SK-N-MC (cell line): Measurements from ENCODE around the gene RPL41.

Experiments
- DNase-seq: peaks from one replicate; pipeline ENCODE4 v3.0.0-alpha.2; 2011; ENCODE audit warnings: low read depth, low spot score
- H3K27ac ChIP-seq: fragments of 200-600 bp; sonication (generic); 2 replicates; pipeline ENCODE4 v1.5.1; 2016; ENCODE audit warnings: mixed run types
- H3K36me3 ChIP-seq: fragments of 200-600 bp; sonication (generic); 2 replicates; pipeline ENCODE4 v1.6.1; 2017; ENCODE audit warnings: antibody characterized with exemption, low read length, mixed read lengths; ENCODE audit not compliant: insufficient read depth
- H3K4me3 ChIP-seq: fragments of 200-600 bp; sonication (generic); 2 replicates; pipeline ENCODE4 v1.5.1; 2016
- H3K9ac ChIP-seq: fragments of 200-600 bp; sonication (generic); 2 replicates; pipeline ENCODE4 v1.8.0; 2017; ENCODE audit warnings: mixed run types, mixed read lengths; ENCODE audit not compliant: insufficient read length
- H3K9me3 ChIP-seq: fragments of 200-600 bp; sonication (generic); 2 replicates; pipeline ENCODE4 v1.6.1; 2017; ENCODE audit warnings: low read depth, mild to moderate bottlenecking, antibody characterized with exemption, low read length, moderate library complexity, mixed read lengths
- EZH2 ChIP-seq: fragments of 200-600 bp; sonication (generic); IDR thresholded peaks from one replicate; pipeline ENCODE4 v1.6.1; 2017; ENCODE audit warnings: antibody characterized with exemption
- FOXP2 ChIP-seq: optimal IDR thresholded peaks from 2 replicates; pipeline ENCODE3; 2011; ENCODE audit warnings: mild to moderate bottlenecking, moderate library complexity; ENCODE audit not compliant: insufficient read depth; ENCODE audit errors: extremely low read length, control extremely low read depth
- POLR2AphosphoS5 ChIP-seq: IDR thresholded peaks from 2 replicates; pipeline ENCODE4 v1.6.1; 2012; ENCODE audit warnings: mild to moderate bottlenecking, low read depth, low read length, borderline replicate concordance

Gene RPL41

DNA sequence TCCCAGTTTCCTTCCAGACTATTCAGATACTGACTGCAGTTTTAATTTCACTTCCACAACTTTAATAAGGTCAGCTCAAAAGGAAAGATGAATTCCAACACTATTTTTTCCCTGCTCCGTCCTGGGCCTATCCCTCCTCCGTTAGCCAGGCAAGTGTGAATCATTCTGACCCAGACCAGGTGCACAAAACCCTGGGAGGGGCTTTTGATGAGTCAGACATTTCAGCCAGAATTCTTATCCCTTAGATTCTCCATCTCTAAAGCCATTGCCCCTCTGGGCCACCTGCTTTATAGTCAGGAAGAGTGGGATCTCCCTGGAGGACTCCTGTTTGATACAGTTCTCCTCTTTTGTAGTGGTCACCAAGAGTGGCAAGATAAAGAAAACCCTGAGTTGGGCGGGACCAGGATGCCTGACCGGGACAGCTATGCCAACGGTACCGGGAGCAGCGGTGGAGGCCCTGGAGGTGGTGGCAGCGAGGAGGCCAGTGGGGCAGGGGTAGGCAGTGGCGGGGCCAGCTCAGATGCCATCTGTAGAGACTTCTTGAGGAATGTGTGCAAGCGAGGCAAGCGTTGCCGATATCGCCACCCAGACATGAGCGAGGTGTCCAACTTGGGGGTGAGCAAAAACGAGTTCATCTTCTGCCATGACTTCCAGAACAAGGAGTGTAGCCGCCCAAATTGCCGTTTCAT is 3.9 kb downstream of the RPL41 start:
- TF ChIP-seq FOXP2: no peak
- no peak for TF ChIP-seq EZH2
- no peak for TF ChIP-seq POLR2AphosphoS5

DNA sequence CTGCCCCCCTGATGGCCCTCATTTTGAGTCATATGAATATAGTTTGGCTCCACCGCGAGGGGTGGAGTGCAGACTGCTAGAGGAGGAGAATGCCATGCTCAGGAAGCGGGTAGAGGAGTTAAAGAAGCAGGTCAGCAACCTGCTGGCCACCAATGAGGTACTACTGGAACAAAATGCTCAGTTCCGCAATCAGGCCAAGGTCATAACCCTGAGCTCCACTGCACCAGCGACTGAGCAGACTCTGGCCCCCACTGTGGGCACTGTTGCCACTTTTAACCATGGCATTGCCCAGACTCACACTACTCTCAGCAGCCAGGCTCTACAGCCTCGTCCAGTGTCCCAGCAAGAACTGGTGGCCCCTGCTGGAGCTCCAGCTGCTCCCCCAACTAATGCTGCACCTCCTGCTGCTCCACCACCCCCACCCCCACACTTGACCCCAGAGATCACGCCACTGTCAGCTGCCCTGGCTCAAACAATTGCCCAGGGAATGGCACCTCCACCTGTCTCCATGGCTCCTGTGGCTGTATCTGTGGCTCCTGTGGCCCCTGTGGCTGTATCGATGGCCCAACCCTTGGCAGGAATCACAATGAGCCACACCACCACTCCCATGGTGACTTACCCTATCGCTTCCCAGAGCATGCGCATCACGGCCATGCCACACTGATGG is 4.9 kb downstream of the RPL41 start:
- H3K9me3 ChIP-seq: no peaks in the 10 kb centered on the region
- no peak overlapping the region for H3K9ac ChIP-seq
- H3K27ac ChIP-seq: no peak overlapping the region
- no peak overlapping the region for H3K4me3 ChIP-seq
- no peak for TF ChIP-seq EZH2
- TF ChIP-seq POLR2AphosphoS5: no peak
- no peak for TF ChIP-seq FOXP2
- DNase-seq: no peak
- H3K36me3 ChIP-seq: peaks cover 29% of the 10 kb centered on the region

More for the DNA sequence above, 3.9 kb downstream of the RPL41 start:
- Histone ChIP-seq H3K4me3 (no peak overlapping the region), H3K36me3 (peaks cover 29% of the 10 kb centered on the region), H3K9me3 (no peaks in the 10 kb centered on the region), H3K27ac (peak overlapping the region; percentile 58; the same call in 1 of the 2 replicates), H3K9ac (peak overlapping the region; percentile 63)
- DNase-seq: no peak

DNA sequence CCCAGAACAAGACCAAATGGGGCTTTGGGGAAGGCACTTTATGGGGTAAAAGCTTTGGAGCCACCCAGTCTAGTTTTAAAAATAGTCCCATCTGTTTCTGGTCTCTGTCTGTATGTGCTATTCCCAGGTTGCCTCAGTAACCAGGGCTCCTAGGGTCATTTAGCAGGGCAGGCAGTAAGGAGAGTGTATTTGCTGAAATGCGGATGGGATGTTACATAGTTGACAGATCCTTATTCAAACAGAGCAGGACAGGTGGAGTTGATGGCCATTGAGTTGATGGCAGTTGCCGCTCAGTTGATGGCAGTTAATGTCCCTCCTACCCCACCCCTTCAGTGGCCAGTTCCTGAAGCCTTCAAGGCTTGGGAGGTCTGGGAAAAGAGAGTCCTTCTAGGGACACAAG is 6.2 kb downstream of the RPL41 start:
- no peaks in the 10 kb centered on the region for H3K9me3 ChIP-seq
- H3K4me3 ChIP-seq: no peak overlapping the region
- peaks cover 21% of the 10 kb centered on the region for H3K36me3 ChIP-seq
- no peak overlapping the region for H3K27ac ChIP-seq
- TF ChIP-seq POLR2AphosphoS5: no peak
- no peak for TF ChIP-seq FOXP2
- no peak for TF ChIP-seq EZH2
- H3K9ac ChIP-seq: no peak overlapping the region
- no peak for DNase-seq

DNA sequence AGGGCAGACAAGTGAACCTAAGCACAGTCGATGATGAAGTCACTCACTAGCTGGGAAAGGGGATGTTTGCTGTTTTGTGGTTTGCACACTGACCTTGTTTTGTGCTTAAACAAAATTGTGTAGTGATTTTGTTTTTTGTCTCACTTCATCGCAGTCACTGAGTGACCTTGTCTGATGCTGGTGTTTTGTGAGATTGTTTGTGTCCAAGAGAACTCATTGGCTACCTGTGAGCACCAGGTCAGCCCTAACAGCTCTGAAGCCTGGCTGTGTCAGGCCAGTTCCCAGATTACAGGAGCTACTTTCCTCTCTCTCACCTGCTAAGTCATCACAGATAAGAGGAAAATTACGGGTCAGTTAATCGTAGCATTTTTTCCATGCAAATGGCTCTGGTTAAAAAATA is 7.7 kb downstream of the RPL41 start:
- H3K9ac ChIP-seq: peak overlapping the region; percentile 42
- TF ChIP-seq POLR2AphosphoS5: no peak
- TF ChIP-seq FOXP2: no peak
- no peak for TF ChIP-seq EZH2
- H3K27ac ChIP-seq: peak overlapping the region; percentile 76
- no peak overlapping the region for H3K4me3 ChIP-seq
- peaks cover 19% of the 10 kb centered on the region; the same call in 1 of the 2 replicates for H3K36me3 ChIP-seq
- H3K9me3 ChIP-seq: no peaks in the 10 kb centered on the region
- no peak for DNase-seq

DNA sequence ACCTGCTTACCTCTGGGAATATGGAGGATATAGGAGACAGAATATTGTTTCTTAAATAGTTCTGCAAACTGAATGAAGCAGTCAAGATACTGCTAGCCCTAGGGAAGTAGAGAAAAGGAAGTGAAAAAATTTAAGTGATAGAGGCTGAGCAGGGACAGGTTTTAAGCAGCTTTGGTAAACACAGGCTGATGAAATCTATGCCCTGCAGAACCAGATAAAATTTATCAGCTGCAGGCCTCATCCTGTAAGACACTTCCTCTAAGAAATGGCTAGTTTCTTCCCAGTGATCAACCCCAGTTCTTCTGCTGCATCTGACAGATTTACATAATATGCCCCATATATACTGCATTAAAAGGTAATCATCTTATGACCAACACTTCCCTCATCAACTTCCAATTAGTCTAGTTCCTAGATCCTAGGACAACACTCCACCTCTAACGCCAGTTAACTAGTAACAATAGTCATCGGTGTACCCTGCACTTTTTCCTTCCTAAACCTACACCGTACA is 10.4 kb downstream of the RPL41 start:
- Histone ChIP-seq H3K27ac (peak overlapping the region; percentile 92), H3K9ac (peak overlapping the region; percentile 84), H3K4me3 (peak overlapping the region; percentile 78), H3K9me3 (no peaks in the 10 kb centered on the region), H3K36me3 (peaks cover 14% of the 10 kb centered on the region)
- TF ChIP-seq POLR2AphosphoS5 (no peak), FOXP2 (no peak), EZH2 (no peak)
- no peak for DNase-seq

DNA sequence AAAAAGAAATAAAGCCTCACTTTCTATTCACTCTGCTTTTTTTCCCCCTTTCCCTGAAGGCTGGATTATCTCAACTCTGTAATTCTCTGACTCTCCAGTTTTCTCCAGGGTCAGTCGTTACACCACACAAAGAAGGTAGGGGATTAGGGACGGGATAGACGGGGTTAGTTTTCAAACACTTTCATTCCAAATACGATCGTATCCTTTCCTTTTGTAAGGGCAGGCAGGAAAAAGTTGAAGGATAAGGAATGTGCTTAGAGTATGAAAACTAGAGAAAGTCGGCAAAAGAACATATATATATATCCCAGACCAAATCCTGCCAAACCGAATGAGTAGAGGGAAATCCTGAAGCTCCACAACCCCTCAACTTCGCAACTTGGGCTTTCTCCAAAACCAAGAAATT is 11.1 kb downstream of the RPL41 start:
- no peaks in the 10 kb centered on the region for H3K9me3 ChIP-seq
- H3K9ac ChIP-seq: peak overlapping the region; percentile 84
- DNase-seq: no peak
- H3K27ac ChIP-seq: peak overlapping the region; percentile 92
- no peak for TF ChIP-seq POLR2AphosphoS5
- TF ChIP-seq EZH2: no peak
- TF ChIP-seq FOXP2: no peak
- H3K4me3 ChIP-seq: peak overlapping the region; percentile 78
- H3K36me3 ChIP-seq: peaks cover 21% of the 10 kb centered on the region

DNA sequence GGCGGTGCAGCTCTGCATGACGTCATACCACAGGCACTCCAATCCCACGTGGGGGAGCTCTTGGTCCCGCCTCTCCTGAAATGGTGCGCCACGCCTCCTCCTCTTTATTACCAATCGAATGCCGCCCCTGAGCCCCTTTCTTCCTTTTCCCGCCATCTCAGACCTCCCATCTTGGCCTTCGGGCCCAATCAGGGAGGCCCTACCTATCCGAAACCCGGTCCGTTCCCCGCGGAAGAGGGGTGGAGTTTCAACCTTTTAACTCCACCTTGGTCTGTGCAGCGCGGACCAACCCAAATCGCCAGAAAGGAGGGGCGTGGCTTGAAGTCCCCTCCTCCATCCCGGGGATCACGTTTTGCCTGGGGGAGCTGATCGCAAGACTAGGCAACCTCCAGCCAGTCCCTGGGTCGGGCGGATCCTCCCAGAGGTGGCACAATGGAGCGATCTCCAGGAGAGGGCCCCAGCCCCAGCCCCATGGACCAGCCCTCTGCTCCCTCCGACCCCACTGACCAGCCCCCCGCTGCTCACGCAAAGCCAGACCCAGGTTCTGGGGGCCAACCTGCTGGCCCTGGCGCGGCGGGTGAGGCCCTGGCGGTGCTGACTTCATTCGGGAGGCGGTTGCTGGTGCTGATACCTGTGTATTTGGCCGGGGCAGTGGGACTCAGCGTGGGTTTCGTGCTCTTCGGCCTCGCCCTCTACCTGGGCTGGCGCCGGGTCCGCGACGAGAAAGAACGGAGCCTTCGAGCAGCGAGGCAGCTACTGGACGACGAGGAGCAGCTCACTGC is 11.6 kb downstream of the RPL41 start, which contains the start of gene ESYT1:
ESYT1 (plus strand) TSS at position 380 of the 782 bp plus-strand sequence; CDS start at position 433, 53 bp downstream.
- peak within 1 kb of the TSS; percentile 89 for H3K4me3 ChIP-seq
- TF ChIP-seq EZH2: no peak
- TF ChIP-seq POLR2AphosphoS5: peak; percentile 90
- TF ChIP-seq FOXP2: peak; percentile 33
- H3K9me3 ChIP-seq: no peaks in the 10 kb centered on the region
- peak; percentile 99 for DNase-seq
- peak within 1 kb of the TSS; percentile 92 for H3K27ac ChIP-seq
- peak within 1 kb of the TSS; percentile 84 for H3K9ac ChIP-seq
- H3K36me3 ChIP-seq: peaks cover 25% of the 10 kb centered on the region
